Liver (tissue), 9 donors: ENCODE results near the gene SSTR1. TPM values are rescaled to one million over a fixed set of nuclear protein-coding genes. Genes with fewer than 3 reads are reported as not detected.

ENCODE experiments used
- DNase-seq: peaks from one replicate; pipeline ENCODE4 v3.0.0-alpha.2; 2017; ENCODE audit warnings: low spot score
- H3K27ac ChIP-seq, 2 donors: one replicate each; pipeline ENCODE4 v1.7.0; 2013; ENCODE audit warnings: inconsistent platforms in 2 of 2, low read length in 2 of 2, control low read depth in 1 of 2, low read depth in 1 of 2, mild to moderate bottlenecking in 1 of 2
- H3K27me3 ChIP-seq, 4 donors: one replicate each; pipeline versions ENCODE4 v1.6.1 to v1.7.0; 2013; ENCODE audit warnings: low read length in 3 of 4, inconsistent platforms in 1 of 4, mild to moderate bottlenecking in 1 of 4, moderate library complexity in 1 of 4; ENCODE audit not compliant: control insufficient read depth in 4 of 4, insufficient read depth in 4 of 4
- H3K36me3 ChIP-seq, 4 donors: one replicate each; pipeline versions ENCODE4 v1.6.1 to v1.7.0; 2013; ENCODE audit warnings: low read length in 3 of 4, mild to moderate bottlenecking in 3 of 4, low read depth in 1 of 4, moderate library complexity in 1 of 4; ENCODE audit not compliant: control insufficient read depth in 4 of 4, insufficient read depth in 3 of 4
- H3K4me1 ChIP-seq, 4 donors: one replicate each; pipeline versions ENCODE4 v1.6.1 to v1.7.0; 2013; ENCODE audit warnings: low read length in 3 of 4, mild to moderate bottlenecking in 3 of 4, moderate library complexity in 1 of 4; ENCODE audit not compliant: control insufficient read depth in 4 of 4, insufficient read depth in 4 of 4
- H3K4me3 ChIP-seq, 3 donors: one replicate each; pipeline versions ENCODE4 v1.6.1 to v1.7.0; 2013; ENCODE audit warnings: low read length in 3 of 3, control low read depth in 1 of 3, low read depth in 1 of 3, mild to moderate bottlenecking in 1 of 3
- H3K9ac ChIP-seq, 2 donors: one replicate each; pipeline ENCODE4 v1.7.0; 2013; ENCODE audit warnings: low read length in 2 of 2, mild to moderate bottlenecking in 2 of 2, moderate library complexity in 2 of 2, control low read depth in 1 of 2, low read depth in 1 of 2
- H3K9me3 ChIP-seq, 4 donors: one replicate each; pipeline versions ENCODE4 v1.6.1 to v1.7.0; 2013; ENCODE audit warnings: low read length in 3 of 4; ENCODE audit not compliant: control insufficient read depth in 4 of 4
- ATF3 ChIP-seq: IDR thresholded peaks from 2 replicates; pipeline ENCODE4 v1.6.1; 2016; ENCODE audit warnings: antibody characterized with exemption
- FOXA1 ChIP-seq: IDR thresholded peaks from 2 replicates; pipeline ENCODE4 v1.6.1; 2016; ENCODE audit warnings: antibody characterized with exemption
- FOXA2 ChIP-seq: IDR thresholded peaks from 2 replicates; pipeline ENCODE4 v1.6.1; 2016; ENCODE audit warnings: antibody characterized with exemption
- HNF4G ChIP-seq: IDR thresholded peaks from 2 replicates; pipeline ENCODE4 v1.6.1; 2016; ENCODE audit warnings: antibody characterized with exemption
- NR2F2 ChIP-seq: IDR thresholded peaks from 2 replicates; pipeline ENCODE4 v1.6.1; 2016; ENCODE audit warnings: antibody characterized with exemption
- RAD21 ChIP-seq, 2 donors: IDR thresholded peaks; 2 replicates each; pipeline ENCODE4 v1.6.1; 2016; ENCODE audit warnings: antibody characterized with exemption in 2 of 2, mild to moderate bottlenecking in 2 of 2
- RXRA ChIP-seq, 2 donors: IDR thresholded peaks; 2 replicates each; pipeline ENCODE4 v1.6.1; 2017 to 2018; ENCODE audit warnings: antibody characterized with exemption in 2 of 2, mild to moderate bottlenecking in 1 of 2
- SP1 ChIP-seq: IDR thresholded peaks from 2 replicates; pipeline ENCODE4 v1.6.1; 2018; ENCODE audit warnings: antibody characterized with exemption, mild to moderate bottlenecking
- WGBS: extraction: QIAGEN DNeasy Blood & Tissue Kit; methylation state at CpG from one replicate; pipeline ENCODE4 v1.1.7; 2013; 5-methylcytosine and 5-hydroxymethylcytosine counted together
- polyA plus RNA-seq, 2 donors: library from polyadenylated mRNA; stranded (reverse) in 1 of 2; unstranded in 1 of 2; fragments of 200-250 nt in 1 of 2; fragments of >200 nt in 1 of 2; fragmentation: Nextera tagmentation in 1 of 2; extraction: Ambion mirVana in 1 of 2; gene quantifications; one replicate each; pipeline versions ENCODE4 v1.2.1 to v1.2.3, GENCODE V29; 2013 to 2015
- total RNA-seq, 2 donors: library from RNA; depleted of rRNA; stranded (reverse); fragments of >200 nt; gene quantifications; one replicate each; pipeline ENCODE4 v1.2.3, GENCODE V29; 2014
- TF ChIP-seq, protein P1 (sequence below): IDR thresholded peaks from 2 replicates; pipeline ENCODE4 v1.6.1; 2016; ENCODE audit warnings: antibody characterized with exemption
- TF ChIP-seq, protein P2 (sequence below): IDR thresholded peaks from 2 replicates; pipeline ENCODE4 v1.6.1; 2016; ENCODE audit warnings: antibody characterized with exemption, mild to moderate bottlenecking
- TF ChIP-seq, protein P3 (sequence below): fragments of 150-350 bp; IDR thresholded peaks from 2 replicates; pipeline ENCODE4 v1.5.1; 2017; ENCODE audit warnings: improper control_type of control experiment, low read depth, low read length; ENCODE audit not compliant: missing input control
- donor health status: healthy.
- donor health status: healthy.
- donor health status: healthy.
- donor health status: healthy.
- donor health status: healthy.

SSTR1 gene
- total and polyA plus RNA-seq, 4 donors = 0.23 to 3.6 (median 2.6) TPM

DNA sequence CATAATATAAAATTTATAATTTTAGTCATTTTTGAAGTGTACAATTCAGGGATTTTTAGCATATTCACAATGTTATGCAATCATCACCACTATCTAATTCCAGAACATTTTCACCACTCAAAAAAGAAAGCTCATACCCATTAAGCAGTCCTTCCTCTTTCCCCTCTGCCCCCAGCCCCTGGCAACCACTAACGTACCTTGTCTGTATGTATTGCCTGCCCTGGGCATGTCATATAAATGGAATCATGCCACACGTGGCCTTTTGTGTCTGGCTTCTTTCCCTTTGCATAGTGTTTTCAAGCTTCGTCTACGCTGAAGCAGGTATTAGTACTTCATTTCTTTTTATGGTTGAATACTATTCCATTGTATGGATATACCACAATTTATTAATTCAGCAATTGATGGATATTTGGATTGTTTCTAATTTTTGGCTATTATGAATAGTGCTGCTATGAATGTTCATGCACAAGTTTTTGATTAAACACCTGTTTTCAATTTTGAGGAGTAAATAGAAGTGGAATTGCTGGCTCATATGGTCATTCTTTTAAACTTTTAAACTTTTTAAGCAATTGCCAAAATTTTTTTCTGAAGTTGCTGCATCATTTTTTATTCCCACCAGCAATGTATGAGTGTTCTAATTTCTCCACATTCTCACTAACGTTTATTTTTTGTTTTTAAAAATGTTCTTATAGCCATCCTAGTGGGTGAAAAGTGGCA lies 1.6 kb upstream of the SSTR1 start:
- TF ChIP-seq RAD21 (IDR thresholded peaks at IDR 0.05) = no peak
- TF ChIP-seq RXRA (IDR thresholded peaks at IDR 0.05) = no peak
- TF ChIP-seq, protein P1, sequence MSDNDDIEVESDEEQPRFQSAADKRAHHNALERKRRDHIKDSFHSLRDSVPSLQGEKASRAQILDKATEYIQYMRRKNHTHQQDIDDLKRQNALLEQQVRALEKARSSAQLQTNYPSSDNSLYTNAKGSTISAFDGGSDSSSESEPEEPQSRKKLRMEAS = no peak
- TF ChIP-seq HNF4G = no peak
- no peak for TF ChIP-seq SP1
- H3K4me1 ChIP-seq = peaks cover under 1 to 33% (median 24%) of the 10 kb centered on the region in 4 donors
- no peaks in the 10 kb centered on the region for H3K36me3 ChIP-seq
- no peaks in the 10 kb centered on the region for H3K27me3 ChIP-seq
- no peak overlapping the region for H3K9ac ChIP-seq
- H3K4me3 ChIP-seq = no peak overlapping the region
- H3K9me3 ChIP-seq = no peaks in the 10 kb centered on the region
- H3K27ac ChIP-seq = no peak overlapping the region
- no peak for DNase-seq
- 87% methylated on average over 5 of the region's 5 CpGs for WGBS

DNA sequence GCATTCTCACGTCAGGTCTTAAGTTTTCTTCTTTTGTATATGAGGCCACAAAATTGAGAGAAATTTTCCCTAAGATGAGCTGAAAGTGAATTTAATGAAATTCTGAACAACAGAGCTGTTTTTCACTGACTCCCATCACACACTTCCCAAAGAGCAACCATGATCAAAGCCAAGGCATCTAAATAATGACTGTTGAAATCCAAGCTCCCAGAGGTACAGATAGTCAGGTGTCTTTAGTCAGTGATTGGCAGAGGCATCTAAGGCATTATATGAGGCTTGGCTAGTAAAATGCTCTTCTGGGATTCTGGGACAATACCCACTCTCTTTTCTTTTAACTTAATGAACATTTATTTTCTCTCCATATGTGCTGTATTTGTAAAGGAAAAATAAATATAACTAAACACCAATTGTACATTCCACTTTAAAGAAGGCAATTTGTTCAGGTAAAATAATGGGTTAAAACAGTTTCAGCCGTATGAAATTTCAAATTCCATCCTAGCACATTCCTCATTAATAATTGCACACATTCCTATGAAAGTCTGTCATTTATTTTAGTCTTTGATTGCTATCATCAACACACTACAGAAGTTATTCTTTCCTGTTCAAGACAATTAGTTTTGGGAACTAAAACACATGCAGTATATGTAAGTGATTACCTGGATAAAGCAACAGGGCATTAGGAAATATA lies 871 bp upstream of the SSTR1 start:
- no peaks in the 10 kb centered on the region for H3K36me3 ChIP-seq
- WGBS = 68% methylated on average over 2 of the region's 2 CpGs
- H3K4me3 ChIP-seq = no peak overlapping the region
- H3K27ac ChIP-seq = peak overlapping the region in 1 of 2 donors; percentile 92
- H3K4me1 ChIP-seq = peaks cover 4 to 39% (median 26%) of the 10 kb centered on the region in 4 donors
- no peaks in the 10 kb centered on the region for H3K27me3 ChIP-seq
- H3K9me3 ChIP-seq = no peaks in the 10 kb centered on the region
- no peak for TF ChIP-seq FOXA1
- TF ChIP-seq, protein P2, sequence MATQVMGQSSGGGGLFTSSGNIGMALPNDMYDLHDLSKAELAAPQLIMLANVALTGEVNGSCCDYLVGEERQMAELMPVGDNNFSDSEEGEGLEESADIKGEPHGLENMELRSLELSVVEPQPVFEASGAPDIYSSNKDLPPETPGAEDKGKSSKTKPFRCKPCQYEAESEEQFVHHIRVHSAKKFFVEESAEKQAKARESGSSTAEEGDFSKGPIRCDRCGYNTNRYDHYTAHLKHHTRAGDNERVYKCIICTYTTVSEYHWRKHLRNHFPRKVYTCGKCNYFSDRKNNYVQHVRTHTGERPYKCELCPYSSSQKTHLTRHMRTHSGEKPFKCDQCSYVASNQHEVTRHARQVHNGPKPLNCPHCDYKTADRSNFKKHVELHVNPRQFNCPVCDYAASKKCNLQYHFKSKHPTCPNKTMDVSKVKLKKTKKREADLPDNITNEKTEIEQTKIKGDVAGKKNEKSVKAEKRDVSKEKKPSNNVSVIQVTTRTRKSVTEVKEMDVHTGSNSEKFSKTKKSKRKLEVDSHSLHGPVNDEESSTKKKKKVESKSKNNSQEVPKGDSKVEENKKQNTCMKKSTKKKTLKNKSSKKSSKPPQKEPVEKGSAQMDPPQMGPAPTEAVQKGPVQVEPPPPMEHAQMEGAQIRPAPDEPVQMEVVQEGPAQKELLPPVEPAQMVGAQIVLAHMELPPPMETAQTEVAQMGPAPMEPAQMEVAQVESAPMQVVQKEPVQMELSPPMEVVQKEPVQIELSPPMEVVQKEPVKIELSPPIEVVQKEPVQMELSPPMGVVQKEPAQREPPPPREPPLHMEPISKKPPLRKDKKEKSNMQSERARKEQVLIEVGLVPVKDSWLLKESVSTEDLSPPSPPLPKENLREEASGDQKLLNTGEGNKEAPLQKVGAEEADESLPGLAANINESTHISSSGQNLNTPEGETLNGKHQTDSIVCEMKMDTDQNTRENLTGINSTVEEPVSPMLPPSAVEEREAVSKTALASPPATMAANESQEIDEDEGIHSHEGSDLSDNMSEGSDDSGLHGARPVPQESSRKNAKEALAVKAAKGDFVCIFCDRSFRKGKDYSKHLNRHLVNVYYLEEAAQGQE = no peak
- TF ChIP-seq, protein P3, sequence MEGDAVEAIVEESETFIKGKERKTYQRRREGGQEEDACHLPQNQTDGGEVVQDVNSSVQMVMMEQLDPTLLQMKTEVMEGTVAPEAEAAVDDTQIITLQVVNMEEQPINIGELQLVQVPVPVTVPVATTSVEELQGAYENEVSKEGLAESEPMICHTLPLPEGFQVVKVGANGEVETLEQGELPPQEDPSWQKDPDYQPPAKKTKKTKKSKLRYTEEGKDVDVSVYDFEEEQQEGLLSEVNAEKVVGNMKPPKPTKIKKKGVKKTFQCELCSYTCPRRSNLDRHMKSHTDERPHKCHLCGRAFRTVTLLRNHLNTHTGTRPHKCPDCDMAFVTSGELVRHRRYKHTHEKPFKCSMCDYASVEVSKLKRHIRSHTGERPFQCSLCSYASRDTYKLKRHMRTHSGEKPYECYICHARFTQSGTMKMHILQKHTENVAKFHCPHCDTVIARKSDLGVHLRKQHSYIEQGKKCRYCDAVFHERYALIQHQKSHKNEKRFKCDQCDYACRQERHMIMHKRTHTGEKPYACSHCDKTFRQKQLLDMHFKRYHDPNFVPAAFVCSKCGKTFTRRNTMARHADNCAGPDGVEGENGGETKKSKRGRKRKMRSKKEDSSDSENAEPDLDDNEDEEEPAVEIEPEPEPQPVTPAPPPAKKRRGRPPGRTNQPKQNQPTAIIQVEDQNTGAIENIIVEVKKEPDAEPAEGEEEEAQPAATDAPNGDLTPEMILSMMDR = no peak
- TF ChIP-seq NR2F2 = no peak
- TF ChIP-seq ATF3 = no peak
- no peak for TF ChIP-seq FOXA2
- no peak for TF ChIP-seq HNF4G
- peak overlapping the region in 1 of 2 donors; percentile 20 for H3K9ac ChIP-seq
- no peak for DNase-seq
